Neutrophil (primary cell): ENCODE measurements around the gene RNFT1.

Source experiments
- H3K27ac ChIP-seq: fragments of 200-600 bp; sonication (generic); 2 replicates; pipeline ENCODE4 v1.5.1; 2016; ENCODE audit warnings: mild to moderate bottlenecking, moderate library complexity
- H3K27me3 ChIP-seq: fragments of 200-600 bp; sonication (generic); 2 replicates; pipeline ENCODE4 v1.6.0; 2016; ENCODE audit warnings: mild to moderate bottlenecking
- H3K36me3 ChIP-seq: fragments of 200-600 bp; sonication (generic); 2 replicates; pipeline ENCODE4 v1.5.1; 2017
- H3K4me1 ChIP-seq, 2 experiments: fragments of 200-600 bp in 1 of 2; sonication (generic) in 1 of 2; 1 replicate in 1 of 2; 2 replicates in 1 of 2; pipeline versions ENCODE4 v1.5.1 to v1.6.1; 2013 to 2016; ENCODE audit warnings: low read depth in 1 of 2, low read length in 1 of 2, mild to moderate bottlenecking in 1 of 2, moderate library complexity in 1 of 2; ENCODE audit not compliant: control insufficient read depth in 1 of 2, insufficient read depth in 1 of 2
- H3K4me3 ChIP-seq, 2 experiments: fragments of 200-600 bp in 1 of 2; sonication (generic) in 1 of 2; 1 replicate in 1 of 2; 2 replicates in 1 of 2; pipeline ENCODE4 v1.5.1; 2013 to 2016; ENCODE audit warnings: low read depth in 1 of 2, low read length in 1 of 2, mild to moderate bottlenecking in 1 of 2, moderate library complexity in 1 of 2
- H3K9me3 ChIP-seq: fragments of 200-600 bp; sonication (generic); 2 replicates; pipeline ENCODE4 v1.5.1; 2016
- TF ChIP-seq, protein P1 (sequence below): fragments of 200-600 bp; sonication (generic); IDR thresholded peaks from 2 replicates; pipeline ENCODE4 v1.5.1; 2016; ENCODE audit warnings: antibody characterized with exemption

RNFT1 gene

DNA sequence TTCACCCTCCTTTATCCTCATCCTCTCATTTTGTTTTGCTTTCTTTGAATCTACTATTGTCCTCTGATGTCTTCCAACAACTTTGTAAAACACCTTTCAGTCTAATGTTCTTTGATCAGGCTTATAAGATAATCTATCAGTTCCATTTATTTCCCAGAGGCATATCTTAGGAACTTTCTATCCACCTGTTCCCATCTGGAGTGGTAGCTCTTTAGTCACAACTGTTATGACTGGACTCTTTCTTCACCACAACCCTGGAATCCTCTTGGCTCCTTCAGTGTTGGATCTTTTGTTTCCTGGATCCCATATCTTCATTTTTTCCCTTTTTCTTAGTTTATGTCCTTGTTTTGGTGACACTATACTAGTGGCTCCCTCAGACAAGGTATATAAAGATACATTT is 48.1 kb downstream of the RNFT1 start:
- Histone ChIP-seq H3K27ac (no peak overlapping the region), H3K4me1 (no peaks in the 10 kb centered on the region), H3K36me3 (peaks cover 70% of the 10 kb centered on the region), H3K9me3 (no peaks in the 10 kb centered on the region), H3K4me3 (no peak overlapping the region), H3K27me3 (no peaks in the 10 kb centered on the region)
- TF ChIP-seq, protein P1, sequence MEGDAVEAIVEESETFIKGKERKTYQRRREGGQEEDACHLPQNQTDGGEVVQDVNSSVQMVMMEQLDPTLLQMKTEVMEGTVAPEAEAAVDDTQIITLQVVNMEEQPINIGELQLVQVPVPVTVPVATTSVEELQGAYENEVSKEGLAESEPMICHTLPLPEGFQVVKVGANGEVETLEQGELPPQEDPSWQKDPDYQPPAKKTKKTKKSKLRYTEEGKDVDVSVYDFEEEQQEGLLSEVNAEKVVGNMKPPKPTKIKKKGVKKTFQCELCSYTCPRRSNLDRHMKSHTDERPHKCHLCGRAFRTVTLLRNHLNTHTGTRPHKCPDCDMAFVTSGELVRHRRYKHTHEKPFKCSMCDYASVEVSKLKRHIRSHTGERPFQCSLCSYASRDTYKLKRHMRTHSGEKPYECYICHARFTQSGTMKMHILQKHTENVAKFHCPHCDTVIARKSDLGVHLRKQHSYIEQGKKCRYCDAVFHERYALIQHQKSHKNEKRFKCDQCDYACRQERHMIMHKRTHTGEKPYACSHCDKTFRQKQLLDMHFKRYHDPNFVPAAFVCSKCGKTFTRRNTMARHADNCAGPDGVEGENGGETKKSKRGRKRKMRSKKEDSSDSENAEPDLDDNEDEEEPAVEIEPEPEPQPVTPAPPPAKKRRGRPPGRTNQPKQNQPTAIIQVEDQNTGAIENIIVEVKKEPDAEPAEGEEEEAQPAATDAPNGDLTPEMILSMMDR: no peak

DNA sequence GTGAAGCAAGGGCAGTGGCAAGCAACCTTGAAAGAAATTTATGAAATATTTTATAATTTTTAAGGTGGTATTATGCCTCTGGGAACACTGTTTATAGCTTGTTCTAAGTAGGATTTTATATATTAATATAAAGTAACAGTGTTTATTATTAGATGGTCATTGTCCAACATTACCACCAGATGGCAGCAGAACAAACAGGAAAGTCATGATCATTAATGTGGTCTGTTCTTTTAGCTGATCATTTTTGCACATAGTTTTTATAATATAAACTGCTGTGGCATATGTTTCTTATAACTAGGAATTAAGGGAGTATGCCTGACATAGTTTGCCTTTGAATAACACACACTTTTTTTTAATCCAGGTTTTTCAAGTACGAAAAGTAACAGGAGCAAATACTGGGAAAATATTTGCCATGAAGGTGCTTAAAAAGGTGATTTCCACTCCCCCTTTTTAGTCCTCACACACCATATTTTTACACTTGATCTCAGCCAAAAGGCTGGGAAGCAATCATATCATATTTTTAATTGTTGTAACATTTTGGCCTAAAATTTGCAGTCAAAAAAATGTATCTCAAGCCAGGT is 50.2 kb downstream of the RNFT1 start:
- Histone ChIP-seq H3K4me1 (no peaks in the 10 kb centered on the region), H3K36me3 (peaks cover 49% of the 10 kb centered on the region), H3K27ac (no peak overlapping the region), H3K9me3 (no peaks in the 10 kb centered on the region), H3K27me3 (no peaks in the 10 kb centered on the region), H3K4me3 (no peak overlapping the region)
- TF ChIP-seq, protein P1: peak; percentile 61

DNA sequence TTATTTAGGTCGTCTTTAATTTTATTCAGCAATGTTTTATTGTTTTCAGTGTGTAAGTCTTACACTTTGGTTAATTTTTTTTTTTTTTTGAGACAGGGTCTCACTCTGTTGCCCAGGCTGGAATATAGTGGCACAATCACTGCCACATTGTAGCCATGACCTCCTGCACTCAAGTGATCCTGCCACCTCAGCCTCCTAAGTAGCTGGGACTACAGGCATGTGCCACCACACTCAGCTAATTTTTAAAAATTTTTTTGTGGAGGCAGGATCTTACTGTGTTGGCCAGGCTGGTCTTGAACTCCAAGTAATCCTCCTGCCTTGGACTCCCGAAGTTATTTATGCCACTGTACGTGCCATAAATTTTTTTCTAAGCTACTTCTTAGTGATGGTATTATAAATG is 57.1 kb downstream of the RNFT1 start:
- TF ChIP-seq, protein P1: no peak
- no peaks in the 10 kb centered on the region for H3K4me1 ChIP-seq
- H3K9me3 ChIP-seq: no peaks in the 10 kb centered on the region
- no peaks in the 10 kb centered on the region for H3K27me3 ChIP-seq
- H3K36me3 ChIP-seq: peaks cover 5% of the 10 kb centered on the region
- no peak overlapping the region for H3K27ac ChIP-seq
- no peak overlapping the region for H3K4me3 ChIP-seq

DNA sequence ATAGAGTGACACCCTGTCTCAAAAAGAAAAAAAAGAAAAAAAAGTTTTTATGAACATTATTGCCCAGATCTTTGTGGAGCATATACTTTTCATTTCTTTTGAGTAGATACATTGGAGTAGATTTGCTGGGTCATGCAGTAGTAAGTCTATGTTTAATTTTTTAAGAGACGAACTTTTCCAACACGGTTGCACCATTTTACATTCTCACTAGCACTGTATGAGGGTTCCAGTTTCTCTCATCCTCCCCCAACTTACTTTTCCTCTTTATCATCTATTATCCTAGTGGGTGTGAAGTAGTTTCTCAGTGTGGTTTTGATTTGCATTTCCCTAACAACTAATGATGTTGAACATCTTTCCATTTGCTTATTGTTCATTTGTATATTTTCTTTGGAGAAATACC is 61.1 kb downstream of the RNFT1 start:
- TF ChIP-seq, protein P1: no peak
- H3K9me3 ChIP-seq: no peaks in the 10 kb centered on the region
- H3K36me3 ChIP-seq: no peaks in the 10 kb centered on the region
- H3K27ac ChIP-seq: no peak overlapping the region
- H3K4me1 ChIP-seq: peaks cover 0 to 10% of the 10 kb centered on the region in 2 experiments
- H3K4me3 ChIP-seq: no peak overlapping the region
- no peaks in the 10 kb centered on the region for H3K27me3 ChIP-seq
